ENCODE measurements around the gene RAB9B.

The RAB9B gene

DNA sequence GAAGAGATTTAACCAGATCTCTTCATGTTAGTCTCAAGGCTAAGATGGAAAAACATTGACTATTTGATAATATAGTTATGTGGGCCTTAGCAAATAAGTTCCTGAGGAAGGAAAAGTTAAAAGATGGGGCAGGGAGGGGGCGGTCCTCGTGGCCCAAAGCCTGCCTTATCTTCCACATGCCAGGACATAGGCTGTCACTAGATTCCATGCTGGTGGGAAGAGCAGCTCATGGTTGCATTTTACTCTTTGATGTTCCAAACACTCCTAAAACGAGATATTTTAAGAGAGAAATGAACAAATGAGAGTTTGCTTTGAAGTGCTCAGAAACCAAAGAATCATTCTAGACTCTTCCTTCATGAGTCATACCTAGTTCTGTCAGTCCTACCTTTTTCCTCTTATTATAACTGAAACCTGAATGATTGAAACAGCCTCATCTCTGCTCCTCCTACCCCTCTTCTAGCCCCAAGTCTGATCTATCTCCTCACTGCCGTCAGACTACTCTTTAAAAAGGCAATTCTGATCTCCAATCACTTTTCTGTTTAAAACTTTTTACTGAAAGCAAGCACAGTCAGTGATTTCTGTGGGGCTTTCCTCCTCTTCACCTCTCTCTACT, 25.1 kb downstream of the RAB9B start:
- no peak for DNase-seq

DNA sequence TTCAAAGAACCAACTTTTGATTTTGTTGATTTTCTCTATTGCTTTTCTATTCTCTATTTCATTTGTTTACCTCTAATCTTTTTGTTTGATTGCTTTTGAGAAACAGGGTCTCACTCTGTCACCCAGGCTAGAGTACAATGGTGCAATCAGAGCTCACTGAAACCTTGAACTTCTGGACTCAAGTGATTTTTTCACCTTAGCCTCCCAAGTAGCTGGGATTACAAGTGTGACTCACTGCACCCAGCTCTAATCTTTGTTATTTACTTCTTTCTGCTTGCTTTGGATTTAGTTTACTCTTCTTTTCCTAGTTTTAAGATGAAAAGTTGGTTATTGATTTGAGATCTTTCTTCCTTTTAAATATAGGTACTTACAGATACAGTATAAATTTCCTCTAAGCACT, 26.2 kb downstream of the RAB9B start:
- DNase-seq = no peak

DNA sequence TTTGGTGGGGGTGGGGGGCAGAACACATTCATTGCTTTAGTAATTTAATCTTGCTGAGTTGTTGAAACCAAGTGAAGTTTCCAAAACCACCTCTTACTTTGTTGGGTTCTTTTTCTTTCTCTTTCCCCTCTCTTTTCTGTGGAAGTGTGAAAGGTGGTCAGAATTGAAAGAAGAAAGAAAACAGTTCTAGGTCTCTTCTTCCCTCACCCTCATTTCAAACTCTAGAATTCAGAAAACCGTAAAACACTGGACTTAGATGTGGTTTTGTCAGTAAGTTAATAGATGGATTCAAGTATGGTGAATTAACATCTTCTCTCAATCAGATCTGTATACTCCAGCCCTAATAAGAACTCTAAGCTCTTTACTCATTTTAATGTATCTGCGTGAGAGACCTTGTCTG, 31.7 kb downstream of the RAB9B start:
- no peak for DNase-seq

DNA sequence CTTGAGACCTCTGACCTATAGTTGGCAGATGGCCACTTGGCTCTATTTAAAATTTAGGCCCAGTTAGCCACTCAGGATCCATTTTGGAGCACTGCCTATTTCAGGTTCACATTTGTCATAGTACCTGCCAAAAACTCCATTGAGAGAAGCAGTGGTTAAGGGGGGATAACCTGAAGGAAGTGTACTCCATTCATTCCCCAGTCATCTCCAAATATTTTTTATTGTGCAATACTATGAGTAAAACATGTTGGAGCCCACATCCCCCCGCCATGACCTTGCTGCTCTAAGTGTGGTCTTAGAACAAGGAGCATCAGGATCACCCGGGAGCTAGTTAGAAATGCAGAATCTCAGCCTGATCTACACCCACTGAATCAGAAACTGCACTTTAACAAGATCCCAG, 34.4 kb downstream of the RAB9B start:
- DNase-seq = no peak

DNA sequence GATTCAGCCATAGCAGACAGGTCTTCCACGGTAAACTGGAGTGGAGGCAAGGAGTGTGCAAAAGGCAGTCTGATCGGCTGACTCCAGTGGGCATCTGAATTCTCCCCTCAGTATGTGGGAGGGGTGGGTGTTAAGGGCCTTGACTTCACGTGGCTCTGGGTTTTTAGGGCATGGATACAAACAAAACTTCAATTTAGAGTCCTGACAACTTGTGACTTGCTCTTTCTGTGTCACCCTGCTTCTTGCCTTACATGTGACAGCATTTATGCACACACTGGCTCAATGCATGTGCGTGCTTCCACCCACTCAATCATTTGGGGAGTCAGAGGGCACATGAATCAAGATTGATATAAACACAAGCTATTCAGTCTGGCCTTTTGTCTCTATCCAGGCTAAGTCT, 37.9 kb downstream of the RAB9B start:
- DNase-seq = no peak

DNA sequence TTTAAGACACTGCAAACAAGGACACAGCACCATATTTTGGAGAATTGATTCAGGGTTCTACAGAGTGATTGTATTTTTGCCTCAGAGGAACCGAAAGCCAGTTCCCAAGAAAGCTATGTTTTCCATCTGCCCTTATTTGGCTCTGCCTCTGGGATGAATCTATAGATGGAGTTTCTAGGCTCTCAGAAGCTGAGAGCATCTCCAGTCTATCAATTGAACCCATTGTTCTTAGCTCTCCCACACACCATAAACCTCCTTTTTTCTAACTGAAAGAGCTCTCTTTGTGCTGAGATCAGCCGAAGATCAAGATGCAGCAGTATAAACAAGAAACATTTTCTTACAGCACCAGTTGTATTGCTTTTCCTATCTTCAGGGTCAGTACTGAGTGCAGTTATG, 38.5 kb downstream of the RAB9B start:
- no peak for DNase-seq

DNA sequence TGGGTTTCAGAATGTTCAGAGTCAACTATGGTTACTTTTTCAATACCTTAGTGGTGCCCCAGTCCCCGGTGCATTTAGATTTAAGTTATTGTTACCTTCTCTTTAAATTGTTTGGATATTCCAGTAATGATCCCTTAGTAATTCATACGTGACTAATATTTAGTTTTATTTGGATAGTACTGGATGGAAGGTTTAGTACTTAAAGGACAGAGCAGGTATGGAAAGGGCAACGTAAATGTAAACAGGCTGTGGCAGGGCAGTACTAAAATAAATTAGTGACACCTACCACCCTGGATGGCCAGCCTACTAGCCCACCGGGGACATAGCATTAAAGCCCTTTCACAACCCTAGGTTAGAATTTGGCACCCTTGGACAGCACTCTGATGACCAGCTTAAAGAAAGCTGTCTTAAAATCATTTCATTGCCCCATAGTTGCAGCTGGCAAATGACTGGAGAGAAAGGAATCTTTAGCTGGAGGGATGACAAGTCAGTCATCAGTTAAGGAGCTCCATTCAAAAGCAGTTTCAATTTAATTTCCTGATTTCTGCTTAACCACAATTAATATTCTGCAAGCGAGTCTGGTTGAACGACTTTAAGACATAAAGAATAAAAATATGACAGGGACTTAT, 39.0 kb downstream of the RAB9B start:
- DNase-seq = no peak

DNA sequence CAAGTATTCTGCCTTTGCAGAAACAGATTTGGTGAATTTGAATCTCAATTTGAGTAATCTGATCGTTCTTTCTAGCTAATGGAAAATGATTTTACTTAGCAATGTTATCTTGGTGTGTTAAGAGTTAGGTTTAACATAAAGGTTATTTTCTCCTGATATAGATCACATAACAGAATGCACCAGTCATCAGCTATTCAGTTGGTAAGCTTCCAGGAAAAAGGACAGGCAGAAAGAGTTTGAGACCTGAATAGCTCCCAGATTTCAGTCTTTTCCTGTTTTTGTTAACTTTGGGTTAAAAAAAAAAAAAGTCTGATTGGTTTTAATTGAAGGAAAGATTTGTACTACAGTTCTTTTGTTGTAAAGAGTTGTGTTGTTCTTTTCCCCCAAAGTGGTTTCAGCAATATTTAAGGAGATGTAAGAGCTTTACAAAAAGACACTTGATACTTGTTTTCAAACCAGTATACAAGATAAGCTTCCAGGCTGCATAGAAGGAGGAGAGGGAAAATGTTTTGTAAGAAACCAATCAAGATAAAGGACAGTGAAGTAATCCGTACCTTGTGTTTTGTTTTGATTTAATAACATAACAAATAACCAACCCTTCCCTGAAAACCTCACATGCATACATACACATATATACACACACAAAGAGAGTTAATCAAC, 40.1 kb downstream of the RAB9B start:
- no peak for DNase-seq

DNA sequence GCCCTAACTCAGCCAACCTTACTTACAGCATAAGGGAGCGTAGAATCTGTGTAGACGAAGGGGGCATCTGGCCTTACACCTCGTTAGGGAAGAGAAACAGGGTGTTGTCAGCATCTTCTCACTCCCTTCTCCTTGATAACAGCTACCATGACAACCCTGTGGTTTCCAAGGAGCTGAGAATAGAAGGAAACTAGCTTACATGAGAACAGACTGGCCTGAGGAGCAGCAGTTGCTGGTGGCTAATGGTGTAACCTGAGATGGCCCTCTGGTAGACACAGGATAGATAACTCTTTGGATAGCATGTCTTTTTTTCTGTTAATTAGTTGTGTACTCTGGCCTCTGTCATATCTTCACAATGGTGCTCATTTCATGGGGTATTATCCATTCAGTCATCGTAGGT, 40.8 kb downstream of the RAB9B start:
- DNase-seq = no peak

DNA sequence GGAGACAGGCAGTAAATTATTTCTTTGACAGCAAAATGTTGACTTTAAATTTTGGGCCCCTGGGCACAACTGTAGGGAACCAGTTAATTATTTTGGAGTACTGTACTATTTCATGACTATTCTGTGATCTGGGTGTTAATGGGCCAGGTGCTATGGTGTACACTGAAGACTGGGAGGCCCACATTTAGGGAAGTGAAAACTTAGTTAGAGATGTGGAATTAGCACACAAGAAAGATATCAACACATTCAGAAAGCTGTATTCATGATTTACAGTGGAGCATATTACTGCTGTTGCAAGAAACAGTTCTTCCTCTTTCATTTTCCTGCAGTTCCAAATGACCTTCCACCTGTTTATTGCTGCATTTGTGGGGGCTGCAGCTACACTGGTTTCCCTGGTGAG, 43.1 kb downstream of the RAB9B start:
- DNase-seq = no peak

DNA sequence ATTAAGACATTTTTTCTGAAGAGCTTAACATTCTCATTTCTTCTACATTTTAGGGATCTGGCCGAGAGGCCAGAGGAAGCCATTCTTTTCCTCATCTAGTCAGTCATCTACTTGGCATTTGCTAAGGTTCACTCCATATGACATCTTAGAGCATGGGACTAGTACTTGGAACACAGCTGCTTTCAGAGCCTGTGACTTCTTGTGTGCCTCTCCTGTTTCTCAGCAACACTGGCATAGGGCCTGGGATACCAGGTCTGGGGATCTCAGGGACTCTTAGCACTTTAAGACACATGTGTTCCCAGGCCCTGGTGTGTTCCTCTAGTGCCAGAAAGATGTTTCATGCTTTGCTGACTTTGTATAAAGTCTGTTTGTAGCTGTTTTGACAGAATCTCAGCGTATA, 48.1 kb downstream of the RAB9B start:
- DNase-seq = no peak

DNA sequence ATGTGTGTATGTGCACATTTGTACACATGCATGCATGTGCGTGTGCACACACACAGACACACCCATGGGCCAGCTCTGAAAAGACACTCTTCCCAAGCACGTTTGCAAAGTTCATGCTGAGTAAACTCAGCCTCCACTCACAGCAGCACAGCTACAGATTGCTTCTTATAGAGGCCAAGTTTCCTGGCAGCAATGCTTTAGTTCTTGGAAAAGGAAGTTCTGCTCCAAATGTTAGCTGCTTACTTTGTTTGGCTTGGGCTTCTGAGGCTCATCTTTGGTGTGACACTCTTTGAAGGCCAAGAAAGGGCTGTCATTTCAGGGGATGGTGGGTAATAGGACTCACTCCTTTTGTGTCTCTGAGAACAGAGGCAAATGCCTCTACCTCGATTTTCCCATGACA, 48.9 kb downstream of the RAB9B start:
- DNase-seq = no peak

DNA sequence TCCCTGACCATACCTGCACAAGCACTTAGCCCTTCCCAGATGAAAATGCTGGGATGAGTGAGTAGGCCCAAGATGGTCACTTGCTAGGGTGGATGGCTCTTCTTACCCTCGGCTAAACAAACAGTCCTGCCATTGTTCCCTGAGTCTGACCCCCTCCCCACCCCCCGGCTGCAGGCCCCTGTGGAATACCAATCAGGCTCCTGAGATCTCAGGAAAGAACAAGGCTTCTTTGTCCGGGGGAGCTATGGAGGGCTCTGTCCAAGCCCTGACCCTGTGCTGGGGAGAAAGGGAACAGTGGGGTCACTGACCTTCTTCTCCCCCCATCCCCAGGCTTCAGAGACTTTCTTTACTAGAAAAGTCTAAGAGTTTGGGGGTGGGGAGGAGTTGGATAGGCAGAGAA, 49.4 kb downstream of the RAB9B start:
- DNase-seq = no peak

DNA sequence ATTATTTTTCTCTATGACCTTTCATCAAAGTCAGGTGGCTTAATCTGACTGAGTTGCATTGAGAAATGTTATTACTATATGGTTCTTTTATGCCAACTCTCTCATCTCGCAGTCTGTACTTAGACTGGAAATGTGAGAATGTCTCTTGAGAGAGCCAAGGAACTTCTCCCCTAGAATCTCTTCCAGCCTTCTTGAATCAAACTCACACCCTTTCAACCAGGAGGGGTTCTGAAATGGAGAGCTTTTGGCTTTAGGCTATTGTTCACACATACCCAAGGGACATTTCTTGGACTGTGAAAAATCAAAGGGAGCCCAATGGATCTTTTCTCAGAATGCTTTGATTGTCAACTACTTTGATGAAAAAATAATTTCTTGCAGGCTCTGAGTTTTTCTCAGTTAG, 50.4 kb downstream of the RAB9B start:
- no peak for DNase-seq

DNA sequence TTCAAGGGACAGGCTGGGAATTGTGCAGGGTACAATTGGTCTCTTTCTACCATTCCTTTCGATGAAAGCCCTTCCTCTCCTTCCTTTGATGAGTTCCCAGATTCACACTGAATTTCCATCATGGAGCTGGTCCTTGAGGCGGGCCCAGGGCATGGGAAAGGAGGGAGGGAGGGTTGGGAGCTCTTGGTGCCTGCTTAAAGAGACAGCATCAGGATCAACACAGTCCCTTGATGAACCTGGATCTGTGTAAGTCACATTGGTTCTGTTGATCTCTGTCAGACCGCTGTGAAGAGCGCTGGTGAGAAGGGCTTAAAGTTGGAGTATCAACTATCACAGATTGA, 51.0 kb downstream of the RAB9B start:
- no peak for DNase-seq

DNA sequence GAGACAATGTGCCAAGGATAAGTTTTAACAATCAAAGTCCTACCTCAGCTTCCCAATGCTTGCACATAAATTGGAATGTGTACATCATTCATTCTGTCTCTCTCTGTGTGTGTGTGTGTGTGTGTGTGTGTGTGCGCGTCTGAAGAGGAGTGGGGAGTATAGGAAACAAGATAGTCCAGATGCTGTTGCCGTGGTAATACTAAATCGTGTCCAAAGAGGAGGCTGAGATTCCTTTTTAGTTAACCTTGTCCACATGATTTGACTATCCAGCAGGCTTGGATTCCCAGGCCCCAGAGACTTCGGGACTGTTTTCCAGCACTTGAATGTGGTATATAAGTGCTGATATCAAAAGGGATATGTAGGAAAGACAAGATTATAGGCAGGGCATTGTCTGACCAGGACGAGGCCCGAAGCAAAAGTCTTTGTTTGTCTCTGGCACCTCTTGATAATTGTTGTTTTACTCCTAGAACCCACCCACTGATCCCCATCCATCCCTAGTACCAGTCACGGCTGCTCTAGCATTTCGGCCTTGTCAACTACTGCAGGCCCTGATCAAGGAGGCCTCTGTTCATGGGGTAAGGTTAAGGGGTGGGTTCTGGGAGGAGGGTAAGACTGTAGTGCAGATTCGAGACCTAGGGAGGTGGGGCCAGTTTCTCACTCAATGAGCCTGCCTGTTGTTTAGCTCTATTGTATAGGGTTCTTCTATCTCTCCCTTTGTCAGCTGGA, 51.6 kb downstream of the RAB9B start:
- DNase-seq = no peak

DNA sequence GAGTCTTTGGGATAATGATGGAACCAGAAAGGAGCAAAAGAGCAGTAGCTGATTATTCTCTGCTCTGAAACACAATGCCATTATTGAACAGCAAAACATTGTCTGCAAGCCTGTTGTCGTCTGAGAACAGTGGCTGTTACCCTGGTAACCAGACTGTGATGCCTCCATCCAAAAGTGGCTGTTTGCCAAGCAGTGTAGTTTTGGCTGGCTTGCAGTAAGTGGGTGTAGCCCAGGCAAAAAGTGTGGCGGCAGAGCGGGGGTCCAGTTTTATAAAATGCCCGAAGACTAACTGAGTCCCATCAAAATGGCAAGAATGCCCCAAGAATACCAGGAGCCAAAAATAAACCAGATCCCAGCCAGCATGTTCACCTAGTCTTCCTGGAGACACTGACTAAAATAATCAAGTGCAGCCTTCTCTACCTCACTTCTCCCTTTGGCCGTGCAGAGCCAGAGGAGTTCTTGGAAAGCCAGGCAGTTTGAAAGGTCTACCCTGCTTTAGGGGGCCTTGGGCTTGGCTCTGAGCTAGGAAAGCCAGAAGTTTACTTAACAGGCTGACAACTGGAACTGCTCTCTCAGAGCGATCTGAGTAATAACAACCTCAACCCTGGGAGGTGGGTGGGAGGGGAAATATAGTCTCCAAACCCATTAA, 52.8 kb downstream of the RAB9B start:
- DNase-seq = no peak

DNA sequence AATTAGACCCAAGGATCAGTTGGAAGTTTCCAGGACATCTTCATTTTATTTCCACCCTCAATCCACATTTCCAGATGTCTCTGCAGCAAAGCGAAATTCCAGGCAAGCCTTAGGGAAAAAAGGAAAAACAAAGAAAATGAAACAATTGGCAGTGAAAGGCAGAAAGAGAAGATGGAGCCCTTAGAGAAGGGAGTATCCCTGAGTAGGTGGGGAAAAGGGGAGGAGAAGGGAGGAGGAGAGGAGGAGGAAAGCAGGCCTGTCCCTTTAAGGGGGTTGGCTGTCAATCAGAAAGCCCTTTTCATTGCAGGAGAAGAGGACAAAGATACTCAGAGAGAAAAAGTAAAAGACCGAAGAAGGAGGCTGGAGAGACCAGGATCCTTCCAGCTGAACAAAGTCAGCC, 55.5 kb downstream of the RAB9B start, which contains the start of gene PLP1:
PLP1 (plus strand) TSS at position 295 of the 400 bp plus-strand sequence. CDS start 156 bp downstream, outside the sequence.
- no peak for DNase-seq

DNA sequence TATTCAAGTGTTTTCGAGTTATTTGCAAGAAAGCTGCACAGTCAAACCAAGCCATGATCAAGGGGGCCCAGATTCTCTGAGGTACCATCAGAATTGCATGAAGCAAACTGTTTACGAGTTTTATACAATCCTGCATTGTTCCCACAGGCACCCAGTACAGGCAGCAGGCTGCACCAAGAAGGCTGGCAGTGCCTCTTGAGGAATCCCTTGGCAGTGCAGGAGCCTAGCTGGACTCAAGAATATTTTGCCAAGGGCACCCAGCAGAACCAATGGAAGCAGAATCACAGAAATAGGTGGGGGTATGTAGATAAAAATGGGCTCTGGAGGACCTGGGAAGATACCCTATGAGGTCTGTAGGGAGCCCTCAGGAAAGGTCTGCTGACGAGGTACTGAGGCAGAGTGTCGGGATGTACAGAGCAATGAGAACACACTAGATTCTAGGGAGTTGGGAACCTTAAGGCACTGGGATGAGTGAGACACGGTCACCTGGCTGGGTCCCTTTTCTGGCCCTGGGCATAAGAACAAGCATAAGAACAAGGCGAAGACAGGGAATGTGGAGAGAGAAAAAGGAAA, 57.9 kb downstream of the RAB9B start:
- no peak for DNase-seq

DNA sequence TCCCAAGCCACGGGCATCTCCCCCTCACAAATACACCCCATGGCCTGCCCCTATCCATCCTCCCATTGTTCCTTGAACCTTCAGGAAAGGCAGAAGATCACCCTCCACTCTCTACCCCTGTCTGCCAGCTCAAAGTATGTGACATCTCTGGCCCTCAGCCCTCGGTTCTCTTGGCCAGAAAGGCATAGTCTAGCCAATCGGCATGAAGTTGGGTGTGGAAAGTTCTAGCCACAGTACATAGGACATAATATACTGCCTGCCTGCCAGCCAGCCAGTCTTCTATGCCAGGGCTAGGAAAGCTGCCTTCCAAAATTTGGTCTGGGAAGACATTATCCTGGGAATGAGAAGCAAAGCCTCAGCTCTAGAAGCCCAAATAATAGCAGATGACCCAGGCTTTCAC, 58.6 kb downstream of the RAB9B start:
- DNase-seq = no peak

Measured in activated effector memory CD4-positive, alpha-beta T cell treated with anti-CD3 and anti-CD28 coated beads, Interleukin-2, amount 50 U/mL, for 16 hours (primary cell).